ENCODE measurements around the gene MRTFB. TPM values are rescaled to one million over a fixed set of nuclear protein-coding genes. Genes with fewer than 3 reads are reported as not detected.

MRTFB gene
- total and polyA plus RNA-seq, 3 donors from 2014 or later, result 41.4 to 140 (median 91.4) TPM

- no peaks in the 10 kb centered on the region for H3K9me3 ChIP-seq
- no peaks in the 10 kb centered on the region for H3K4me1 ChIP-seq
- no peaks in the 10 kb centered on the region for H3K27me3 ChIP-seq
- H3K27ac ChIP-seq, result no peak overlapping the region
- WGBS, 2 donors, result 94% methylated on average over 3 of the region's 3 CpGs
- H3K36me3 ChIP-seq (ENCODE audit: low read depth, missing control alignments), result no peaks in the 10 kb centered on the region
- intact Hi-C loops (cut with DNase I; ENCODE audit: low total_unique reads), result no loop called here
- DNase-seq, result no peak
- H3K4me3 ChIP-seq, result no peak overlapping the region
- no peak for TF ChIP-seq CTCF (IDR thresholded peaks at IDR 0.05)
- no peak for TF ChIP-seq POLR2A (IDR thresholded peaks at IDR 0.05)
Observed at GRCh38 chr16:14175086-14175485, 104.0 kb downstream of the MRTFB start.

GRCh38 chr16:14177704-14178103, 106.6 kb downstream of the MRTFB start:
- H3K4me3 ChIP-seq, result no peak overlapping the region
- no peak overlapping the region for H3K27ac ChIP-seq
- WGBS, 2 donors, result 79 to 98% methylated on average over 4 of the region's 4 CpGs
- H3K9me3 ChIP-seq, result no peaks in the 10 kb centered on the region
- no peaks in the 10 kb centered on the region for H3K36me3 ChIP-seq (ENCODE audit: low read depth, missing control alignments)
- no peak for TF ChIP-seq POLR2A (IDR thresholded peaks at IDR 0.05)
- TF ChIP-seq CTCF (IDR thresholded peaks at IDR 0.05), result no peak
- no peaks in the 10 kb centered on the region for H3K27me3 ChIP-seq
- DNase-seq, result no peak
- H3K4me1 ChIP-seq, result no peaks in the 10 kb centered on the region
- intact Hi-C loops (cut with DNase I; ENCODE audit: low total_unique reads), result no loop called here

- WGBS, 2 donors, result 91 to 97% methylated on average over 1 of the region's 1 CpG
- H3K36me3 ChIP-seq (ENCODE audit: low read depth, missing control alignments), result no peaks in the 10 kb centered on the region
- H3K4me3 ChIP-seq, result no peak overlapping the region
- no peaks in the 10 kb centered on the region for H3K4me1 ChIP-seq
- H3K27ac ChIP-seq, result no peak overlapping the region
- TF ChIP-seq POLR2A (IDR thresholded peaks at IDR 0.05), result no peak
- TF ChIP-seq CTCF (IDR thresholded peaks at IDR 0.05), result no peak
- H3K9me3 ChIP-seq, result no peaks in the 10 kb centered on the region
- H3K27me3 ChIP-seq, result no peaks in the 10 kb centered on the region
- no peak for DNase-seq
- intact Hi-C loops (cut with DNase I; ENCODE audit: low total_unique reads), result no loop called here
Observed at GRCh38 chr16:14179116-14179515, 108.0 kb downstream of the MRTFB start.

GRCh38 chr16:14180481-14180944, 109.4 kb downstream of the MRTFB start:
- Histone ChIP-seq H3K27ac (no peak overlapping the region), H3K4me1 (peaks cover 11% of the 10 kb centered on the region), H3K4me3 (no peak overlapping the region), H3K36me3 (ENCODE audit: low read depth, missing control alignments) (no peaks in the 10 kb centered on the region), H3K27me3 (no peaks in the 10 kb centered on the region), H3K9me3 (no peaks in the 10 kb centered on the region)
- no peak for TF ChIP-seq CTCF (IDR thresholded peaks at IDR 0.05)
- no peak for TF ChIP-seq POLR2A (IDR thresholded peaks at IDR 0.05)
- intact Hi-C loops (cut with DNase I; ENCODE audit: low total_unique reads), result no loop called here
- DNase-seq, result no peak
- WGBS, 2 donors, result 98% methylated on average over 4 of the region's 4 CpGs

GRCh38 chr16:14181371-14182050, 110.4 kb downstream of the MRTFB start:
- TF ChIP-seq CTCF (IDR thresholded peaks at IDR 0.05) (no peak), POLR2A (IDR thresholded peaks at IDR 0.05) (no peak)
- WGBS, 2 donors, result 66 to 82% methylated on average over 2 of the region's 2 CpGs
- intact Hi-C loops (cut with DNase I; ENCODE audit: low total_unique reads), result no loop called here

More at GRCh38 chr16:14181371-14182050, 110.4 kb downstream of the MRTFB start:
- H3K27me3 ChIP-seq, result no peaks in the 10 kb centered on the region
- no peak overlapping the region for H3K4me3 ChIP-seq
- DNase-seq, result no peak
- H3K9me3 ChIP-seq, result no peaks in the 10 kb centered on the region
- no peaks in the 10 kb centered on the region for H3K36me3 ChIP-seq (ENCODE audit: low read depth, missing control alignments)
- no peak overlapping the region for H3K27ac ChIP-seq
- H3K4me1 ChIP-seq, result peaks cover 21% of the 10 kb centered on the region

Measured in testis (tissue), 3 donors.